GM21529 (cell line): ENCODE measurements around the gene ACTMAP.
"Not testable (repeated sequence)": the region's sequence is repeated elsewhere in the genome, so short reads cannot be mapped to it uniquely, and the experiment has no call there.

ENCODE experiments used
- ATAC-seq: cut with Tn5 transposase; IDR thresholded peaks from one replicate; pipeline ENCODE4 v1.9.1; 2021; ENCODE audit not compliant: unreplicated experiment

ACTMAP gene, protein sequence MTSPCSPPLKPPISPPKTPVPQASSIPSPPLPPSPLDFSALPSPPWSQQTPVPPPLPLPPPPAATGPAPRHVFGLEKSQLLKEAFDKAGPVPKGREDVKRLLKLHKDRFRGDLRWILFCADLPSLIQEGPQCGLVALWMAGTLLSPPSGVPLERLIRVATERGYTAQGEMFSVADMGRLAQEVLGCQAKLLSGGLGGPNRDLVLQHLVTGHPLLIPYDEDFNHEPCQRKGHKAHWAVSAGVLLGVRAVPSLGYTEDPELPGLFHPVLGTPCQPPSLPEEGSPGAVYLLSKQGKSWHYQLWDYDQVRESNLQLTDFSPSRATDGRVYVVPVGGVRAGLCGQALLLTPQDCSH

GRCh38 chr19:40750058-40750873 lies at the start of gene ACTMAP:
ACTMAP (minus strand) TSS chr19:40750477; CDS start chr19:40749803, 674 bp downstream.
- ATAC-seq: peak; percentile 76

DNA sequence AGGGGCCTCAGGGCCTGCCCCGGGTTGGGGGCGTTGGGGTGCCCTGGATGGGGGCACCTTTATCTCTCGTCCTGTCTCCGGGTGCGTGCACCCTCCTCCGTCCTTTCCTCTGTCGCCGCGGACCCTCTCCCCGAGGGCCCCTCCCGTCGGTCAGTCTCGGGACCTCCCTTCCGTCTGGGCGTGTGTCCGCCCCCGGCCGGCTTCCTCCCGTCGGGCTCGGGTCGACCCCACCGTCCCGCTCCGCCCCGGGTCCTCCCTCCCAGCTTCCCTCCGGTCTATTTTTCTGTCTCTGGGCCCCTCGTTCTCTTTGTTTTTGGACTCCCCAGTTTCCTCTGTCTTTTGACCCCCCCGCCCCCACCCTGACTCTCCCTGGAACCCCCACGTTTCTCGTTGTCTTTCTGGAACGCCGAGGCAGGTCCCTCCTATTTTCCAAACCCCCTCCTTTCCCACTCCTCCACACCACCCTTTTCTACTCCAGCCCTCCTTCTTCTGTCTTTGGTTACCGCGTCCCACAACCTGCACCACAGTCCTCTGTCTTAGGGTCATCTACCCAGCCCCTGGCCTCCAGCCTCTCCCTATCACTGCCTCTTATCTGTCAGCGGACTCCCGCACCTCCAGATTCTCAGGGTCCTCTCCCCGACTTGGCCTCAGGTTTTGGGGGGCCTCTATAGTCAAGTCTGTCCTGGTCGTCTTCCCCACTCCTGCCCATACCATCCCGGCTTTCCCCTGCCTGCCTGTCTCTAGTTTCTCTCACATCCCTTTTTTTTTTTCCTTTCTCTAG lies 49.5 kb upstream of the ACTMAP start:
- no peak for ATAC-seq

- peak; percentile 68 for ATAC-seq
These were observed 48.6 kb upstream of the ACTMAP start, which contains the start of gene EGLN2 for GRCh38 chr19:40798683-40799557. EGLN2 (plus strand) TSS chr19:40799191; CDS start chr19:40800573, 1,382 bp downstream.

DNA sequence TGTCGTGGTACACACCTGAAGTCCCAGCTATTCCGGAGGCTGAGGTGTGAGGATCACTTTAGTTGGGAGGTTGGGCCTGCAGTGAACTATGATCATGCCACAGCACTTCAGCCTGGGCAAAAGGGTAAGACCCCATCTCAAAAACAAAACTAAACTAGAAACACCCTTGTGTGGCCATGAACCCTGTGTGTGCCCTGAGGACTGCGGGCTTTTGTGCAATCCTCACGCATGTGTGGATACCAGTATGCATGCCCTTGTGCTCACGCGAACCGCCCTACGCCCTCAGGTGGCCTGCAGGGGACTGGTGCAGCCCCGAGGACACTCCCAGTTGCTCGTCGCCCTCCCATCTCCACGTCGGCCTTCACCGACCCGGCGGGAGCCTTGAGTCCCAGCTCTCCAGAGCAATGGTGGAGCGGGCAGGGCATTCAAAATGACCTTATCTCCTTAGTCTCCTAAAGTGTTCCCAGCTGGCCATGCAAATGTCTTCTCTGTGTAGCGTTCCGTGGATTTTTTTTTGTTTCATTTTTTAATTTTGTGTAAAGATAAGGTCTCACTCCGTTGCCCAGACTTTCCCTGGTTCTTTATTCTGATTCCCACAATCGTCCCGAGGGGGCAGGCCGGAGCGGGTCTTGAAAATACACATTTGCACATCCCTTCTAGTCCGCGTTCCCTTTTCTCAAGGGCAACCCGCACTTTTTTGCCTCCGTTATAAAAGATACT lies 47.8 kb upstream of the ACTMAP start:
- ATAC-seq: no peak

- ATAC-seq: no peak
These were observed 47.1 kb upstream of the ACTMAP start for GRCh38 chr19:40797166-40797962.

- ATAC-seq: no peak
These were observed 41.7 kb upstream of the ACTMAP start for GRCh38 chr19:40791996-40792395.

GRCh38 chr19:40791349-40791748 lies 41.1 kb upstream of the ACTMAP start:
- no peak for ATAC-seq

GRCh38 chr19:40786060-40787037 lies 36.1 kb upstream of the ACTMAP start:
- ATAC-seq: no peak

- no peak for ATAC-seq
These were observed 35.2 kb upstream of the ACTMAP start for GRCh38 chr19:40785526-40785925.

DNA sequence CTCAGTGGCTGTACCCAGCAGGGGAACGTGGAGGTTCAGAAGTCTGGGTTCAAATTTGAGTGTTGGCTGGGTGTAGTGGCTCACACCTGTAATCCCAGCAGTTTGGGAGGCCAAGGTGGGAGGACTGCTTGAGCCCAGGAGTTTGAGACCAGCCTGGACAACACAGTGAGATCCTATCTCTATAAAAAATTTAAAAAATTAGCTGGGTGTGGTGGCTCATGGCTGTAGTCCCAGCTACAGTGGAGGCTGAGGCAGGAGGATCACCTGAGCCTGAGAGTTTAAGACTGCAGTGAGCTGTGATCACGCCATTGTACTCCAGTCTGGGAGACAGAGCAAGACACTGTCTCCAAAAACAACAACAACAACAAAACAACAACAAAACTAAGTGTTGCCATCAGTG lies 33.9 kb upstream of the ACTMAP start:
- not testable (repeated sequence) for ATAC-seq

DNA sequence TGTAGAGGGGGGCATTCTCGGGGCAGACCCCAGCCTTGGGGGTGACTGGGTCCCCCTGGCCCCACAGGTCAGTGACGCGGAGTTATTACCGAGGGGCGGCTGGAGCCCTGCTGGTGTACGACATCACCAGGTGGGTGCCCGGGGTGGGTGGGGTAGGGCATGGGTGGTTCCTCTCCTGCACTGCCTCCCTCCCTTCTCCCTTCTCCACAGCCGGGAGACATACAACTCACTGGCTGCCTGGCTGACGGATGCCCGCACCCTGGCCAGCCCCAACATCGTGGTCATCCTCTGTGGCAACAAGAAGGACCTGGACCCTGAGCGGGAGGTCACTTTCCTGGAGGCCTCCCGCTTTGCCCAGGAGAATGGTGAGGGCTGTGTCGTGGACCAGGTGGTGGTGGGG lies 33.4 kb upstream of the ACTMAP start:
- ATAC-seq: no peak

GRCh38 chr19:40781140-40781539 lies 30.9 kb upstream of the ACTMAP start:
- no peak for ATAC-seq

- ATAC-seq: no peak
These were observed 30.3 kb upstream of the ACTMAP start for GRCh38 chr19:40780582-40780981.

DNA sequence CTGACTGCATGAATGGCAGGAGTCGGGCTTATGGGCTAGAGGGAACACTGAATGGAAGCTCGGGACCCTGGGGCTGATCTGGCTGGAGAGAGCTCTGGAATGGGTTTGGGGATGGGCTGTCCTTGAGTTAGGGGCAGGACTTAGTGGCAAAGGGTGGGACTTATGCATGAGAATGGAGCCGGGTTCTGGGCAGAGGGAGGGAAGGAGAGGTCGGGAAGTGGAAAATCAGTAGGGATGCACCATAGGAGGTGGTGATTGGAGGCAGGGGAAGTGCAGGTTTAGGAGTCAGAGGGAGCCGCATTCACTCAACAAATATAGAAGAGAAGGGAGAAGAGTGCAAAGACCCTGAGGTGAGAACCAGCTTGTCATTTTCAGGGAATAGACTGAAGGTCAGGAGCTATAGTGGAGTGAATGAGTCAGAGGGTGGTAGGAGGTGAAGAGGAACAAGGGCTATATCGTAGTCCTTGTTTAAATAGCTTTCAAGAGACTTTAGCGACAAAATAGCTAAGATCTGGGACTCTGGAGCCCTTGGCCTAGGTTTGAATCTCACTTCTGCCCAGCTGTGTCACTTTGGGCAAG lies 28.5 kb upstream of the ACTMAP start:
- no peak for ATAC-seq

- peak; percentile 59 for ATAC-seq
These were observed 27.8 kb upstream of the ACTMAP start, which contains the start of gene RAB4B for GRCh38 chr19:40777937-40778705. RAB4B (plus strand) TSS chr19:40778247; CDS start chr19:40778376, 129 bp downstream.

DNA sequence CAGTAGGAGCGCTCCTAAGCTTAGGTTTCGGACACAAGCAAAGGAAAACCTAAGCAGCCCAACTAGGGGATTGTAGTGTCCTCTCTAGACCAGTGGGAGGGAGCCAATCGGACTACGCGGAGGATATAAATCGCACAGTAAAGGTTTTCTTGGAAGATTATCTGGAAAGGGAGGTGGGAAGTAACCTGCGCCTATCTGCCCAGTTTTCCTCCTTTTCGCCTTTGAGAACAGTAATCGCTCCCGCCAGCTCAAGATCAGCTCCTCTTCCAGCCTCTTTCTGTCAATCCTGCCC lies 27.3 kb upstream of the ACTMAP start:
- ATAC-seq: no peak
